ENCODE data around the gene PSMA8.
"Not testable (repeated sequence)": the region's sequence is repeated elsewhere in the genome, so short reads cannot be mapped to it uniquely, and the experiment has no call there.

PSMA8 gene

DNA sequence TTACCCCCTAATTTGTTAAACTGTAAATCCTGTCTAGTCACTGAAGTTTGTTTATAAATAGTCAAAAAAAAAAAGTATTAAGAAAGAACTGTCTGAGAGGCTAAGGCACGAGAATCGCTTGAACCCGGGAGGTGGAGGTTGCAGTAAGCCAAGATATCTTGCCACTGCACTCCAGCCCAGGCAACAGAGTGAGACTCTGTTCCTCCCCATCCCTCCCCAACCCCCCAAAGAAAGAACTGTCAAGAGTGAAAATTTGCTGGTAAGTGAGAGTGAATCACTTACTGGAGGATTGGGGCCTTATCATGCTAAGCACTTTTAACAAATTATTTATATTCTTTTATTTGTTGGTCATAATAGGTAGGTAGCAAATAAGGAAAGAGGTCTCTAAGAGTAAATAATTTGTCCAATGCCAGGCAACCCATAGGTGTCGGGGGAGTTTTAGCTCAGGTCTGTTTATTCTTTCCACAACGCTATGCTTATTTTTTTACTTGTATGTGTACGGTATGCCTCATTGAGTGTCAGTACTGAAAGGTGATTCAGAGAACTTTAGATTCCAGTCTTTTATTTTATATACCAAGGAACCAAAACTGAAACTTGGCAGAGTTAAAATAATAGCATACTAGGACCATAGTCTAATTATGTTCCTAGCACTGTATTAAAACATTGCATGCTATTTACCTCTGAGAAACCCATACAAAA, 95.0 kb downstream of the PSMA8 start:
- in situ Hi-C loops (cut with HindIII; ENCODE audit: low sequenced_read_pairs): no loop called here

DNA sequence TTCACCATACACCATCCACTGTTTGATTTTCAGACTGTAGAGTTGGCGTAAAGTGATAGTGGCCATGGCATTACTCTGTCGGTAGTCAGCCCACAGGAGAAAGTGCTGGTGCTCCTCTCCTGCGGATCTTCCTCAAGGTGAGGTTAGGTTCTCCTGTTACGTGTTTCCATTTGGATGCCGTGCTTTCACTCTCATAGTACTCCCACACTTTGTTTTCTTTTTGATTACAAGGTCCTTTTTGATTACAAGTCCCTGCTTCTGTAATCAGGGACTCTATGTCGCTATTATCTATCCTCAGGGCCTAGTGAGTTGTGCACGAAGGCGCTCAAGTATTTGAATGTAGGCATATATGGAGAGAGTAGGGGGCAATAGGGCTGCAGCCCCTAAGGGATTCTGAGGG, 96.8 kb downstream of the PSMA8 start:
- TF ChIP-seq, protein P1, sequence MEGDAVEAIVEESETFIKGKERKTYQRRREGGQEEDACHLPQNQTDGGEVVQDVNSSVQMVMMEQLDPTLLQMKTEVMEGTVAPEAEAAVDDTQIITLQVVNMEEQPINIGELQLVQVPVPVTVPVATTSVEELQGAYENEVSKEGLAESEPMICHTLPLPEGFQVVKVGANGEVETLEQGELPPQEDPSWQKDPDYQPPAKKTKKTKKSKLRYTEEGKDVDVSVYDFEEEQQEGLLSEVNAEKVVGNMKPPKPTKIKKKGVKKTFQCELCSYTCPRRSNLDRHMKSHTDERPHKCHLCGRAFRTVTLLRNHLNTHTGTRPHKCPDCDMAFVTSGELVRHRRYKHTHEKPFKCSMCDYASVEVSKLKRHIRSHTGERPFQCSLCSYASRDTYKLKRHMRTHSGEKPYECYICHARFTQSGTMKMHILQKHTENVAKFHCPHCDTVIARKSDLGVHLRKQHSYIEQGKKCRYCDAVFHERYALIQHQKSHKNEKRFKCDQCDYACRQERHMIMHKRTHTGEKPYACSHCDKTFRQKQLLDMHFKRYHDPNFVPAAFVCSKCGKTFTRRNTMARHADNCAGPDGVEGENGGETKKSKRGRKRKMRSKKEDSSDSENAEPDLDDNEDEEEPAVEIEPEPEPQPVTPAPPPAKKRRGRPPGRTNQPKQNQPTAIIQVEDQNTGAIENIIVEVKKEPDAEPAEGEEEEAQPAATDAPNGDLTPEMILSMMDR (IDR thresholded peaks at IDR 0.05; ENCODE audit: low read depth, low read length): no peak
- H3K4me3 ChIP-seq (ENCODE audit: low read depth, low read length): no peak overlapping the region
- in situ Hi-C loops (cut with HindIII; ENCODE audit: low sequenced_read_pairs): no loop called here
- DNase-seq (ENCODE audit: low read depth, low spot score): no peak

More for the DNA sequence above, 95.0 kb downstream of the PSMA8 start:
- TF ChIP-seq, protein P1 (IDR thresholded peaks at IDR 0.05; ENCODE audit: low read depth, low read length): no peak
- no peak overlapping the region for H3K4me3 ChIP-seq (ENCODE audit: low read depth, low read length)
- DNase-seq (ENCODE audit: low read depth, low spot score): no peak

DNA sequence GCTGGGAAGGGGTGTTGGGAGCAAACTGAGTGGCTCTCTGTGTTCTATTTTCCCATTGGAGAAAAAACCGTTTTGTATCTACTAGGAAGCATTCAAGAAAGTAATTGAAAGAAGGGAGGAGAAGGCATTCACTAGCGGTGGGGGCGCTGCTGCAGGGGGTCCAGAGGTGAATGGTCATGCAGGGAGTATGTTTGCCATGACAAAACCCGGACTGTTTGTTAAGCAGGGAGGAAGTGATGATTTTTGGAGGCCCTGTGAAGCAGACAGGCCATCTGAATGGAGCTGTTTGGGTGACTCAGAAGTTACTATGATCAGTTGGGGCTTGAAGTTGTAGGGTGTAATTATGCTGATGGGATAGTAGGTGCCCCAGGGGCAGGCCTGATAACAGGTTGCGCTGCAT, 99.5 kb downstream of the PSMA8 start:
- DNase-seq (ENCODE audit: low read depth, low spot score): no peak
- no peak overlapping the region for H3K4me3 ChIP-seq (ENCODE audit: low read depth, low read length)
- TF ChIP-seq, protein P1 (IDR thresholded peaks at IDR 0.05; ENCODE audit: low read depth, low read length): no peak
- in situ Hi-C loops (cut with HindIII; ENCODE audit: low sequenced_read_pairs): no loop called here

DNA sequence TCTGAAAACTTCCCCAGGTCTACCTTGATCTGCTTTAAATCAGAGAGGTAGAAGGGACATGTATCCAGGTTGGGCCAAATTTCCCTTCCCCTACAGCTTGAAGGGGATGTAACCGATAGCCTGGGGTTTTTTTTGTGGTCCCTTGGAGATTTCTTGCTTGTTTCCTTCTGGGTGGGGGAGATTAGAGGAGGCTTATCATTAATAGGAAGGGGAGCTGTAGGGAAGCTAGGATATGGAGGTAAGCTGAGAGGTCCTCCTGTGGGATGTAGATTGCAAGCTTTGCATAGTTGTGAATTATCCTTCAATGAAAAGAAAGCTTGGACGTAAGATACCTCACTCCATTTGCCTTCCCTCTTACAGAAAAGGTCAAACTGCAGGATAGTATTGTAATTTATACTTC, 103.7 kb downstream of the PSMA8 start:
- H3K4me3 ChIP-seq (ENCODE audit: low read depth, low read length); DNase-seq (ENCODE audit: low read depth, low spot score); in situ Hi-C loops (cut with HindIII; ENCODE audit: low sequenced_read_pairs): not testable (repeated sequence)

DNA sequence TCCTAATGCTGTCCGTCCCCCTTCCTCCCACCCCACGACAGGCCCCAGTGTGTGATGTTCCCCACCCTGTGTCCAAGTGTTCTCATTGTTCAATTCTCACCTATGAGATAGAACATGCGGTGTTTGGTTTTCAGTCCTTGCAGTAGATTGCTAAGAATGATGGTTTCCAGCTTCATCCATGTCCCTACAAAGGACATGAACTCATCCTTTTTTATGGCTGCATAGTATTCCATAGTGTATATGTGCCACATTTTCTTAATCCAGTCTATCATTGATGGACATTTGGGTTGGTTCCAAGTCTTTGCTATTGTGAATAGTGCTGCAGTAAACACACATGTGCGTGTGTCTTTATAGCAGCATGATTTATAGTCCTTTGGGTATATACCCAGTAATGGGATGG, 105.0 kb downstream of the PSMA8 start:
- H3K4me3 ChIP-seq (ENCODE audit: low read depth, low read length); in situ Hi-C loops (cut with HindIII; ENCODE audit: low sequenced_read_pairs): not testable (repeated sequence)

DNA sequence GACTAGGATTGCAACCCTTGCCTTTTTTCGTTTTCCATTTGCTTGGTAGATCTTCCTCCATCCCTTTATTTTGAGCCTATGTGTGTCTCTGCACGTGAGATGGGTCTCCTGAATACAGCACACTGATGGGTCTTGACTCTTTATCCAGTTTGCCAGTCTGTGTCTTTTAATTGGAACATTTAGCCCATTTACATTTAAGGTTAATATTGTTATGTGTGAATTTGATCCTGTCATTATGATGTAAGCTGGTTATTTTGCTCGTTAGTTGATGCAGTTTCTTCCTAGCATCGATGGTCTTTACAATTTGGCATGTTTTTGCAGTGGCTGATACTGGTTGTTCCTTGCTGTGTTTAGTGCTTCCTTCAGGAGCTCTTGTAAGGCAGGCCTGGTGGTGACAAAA, 108.7 kb downstream of the PSMA8 start:
- DNase-seq (ENCODE audit: low read depth, low spot score); H3K4me3 ChIP-seq (ENCODE audit: low read depth, low read length); in situ Hi-C loops (cut with HindIII; ENCODE audit: low sequenced_read_pairs): not testable (repeated sequence)

More for the DNA sequence above, 105.0 kb downstream of the PSMA8 start:
- not testable (repeated sequence) for DNase-seq (ENCODE audit: low read depth, low spot score)

Data from astrocyte of the spinal cord (primary cell).